HG03469 (cell line): ENCODE results near the gene RAB6B.
A peak's percentile ranks its signal among the peaks of the same experiment; 100 is the strongest.

ENCODE experiments used
- ATAC-seq: cut with Tn5 transposase; IDR thresholded peaks from one replicate; pipeline ENCODE4 v1.9.1; 2021; ENCODE audit warnings: mild to moderate bottlenecking, moderate library complexity, moderate number of reproducible peaks; ENCODE audit not compliant: unreplicated experiment

The RAB6B gene

DNA sequence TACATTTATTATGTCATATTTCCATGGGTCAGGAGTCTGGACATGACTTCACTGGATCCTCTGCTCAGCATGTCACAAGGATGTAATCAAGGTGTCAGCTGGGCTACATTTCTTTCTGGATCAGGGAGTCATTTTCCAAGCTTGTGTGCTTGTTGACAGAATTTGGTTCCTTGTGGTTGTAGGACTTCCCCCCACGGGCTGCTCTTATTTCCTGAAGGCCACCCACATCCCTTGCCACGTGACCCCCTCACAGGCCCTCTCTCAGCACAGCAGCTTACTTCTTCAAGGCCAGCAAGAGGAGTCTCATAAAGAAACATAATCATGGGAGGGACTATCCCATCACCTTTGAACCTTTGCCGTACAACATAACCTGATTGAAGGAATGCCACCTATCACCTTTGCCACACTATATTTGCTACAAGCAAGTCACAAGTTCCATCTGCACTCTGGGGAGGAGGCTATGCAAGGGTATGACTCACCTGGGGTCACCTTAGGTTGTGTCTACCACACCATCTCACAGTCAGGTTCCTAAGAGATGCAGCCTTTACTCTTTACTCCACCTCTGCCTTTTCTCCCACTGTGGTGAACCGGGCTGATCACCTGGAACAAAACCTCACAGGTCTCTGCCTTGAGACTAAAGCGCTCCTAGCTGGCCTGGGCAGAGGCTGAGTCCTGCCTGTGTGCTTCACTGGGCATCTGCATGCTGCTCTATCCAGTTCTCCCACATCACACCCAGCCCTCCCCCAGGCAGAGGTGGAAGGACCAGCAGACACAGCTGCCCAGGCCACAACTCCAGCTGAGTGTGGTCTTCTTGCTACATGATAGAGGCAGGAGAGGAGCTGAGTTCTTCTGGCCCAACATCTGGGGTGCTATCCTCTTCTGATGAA lies 13.5 kb downstream of the RAB6B start:
- ATAC-seq = no peak

DNA sequence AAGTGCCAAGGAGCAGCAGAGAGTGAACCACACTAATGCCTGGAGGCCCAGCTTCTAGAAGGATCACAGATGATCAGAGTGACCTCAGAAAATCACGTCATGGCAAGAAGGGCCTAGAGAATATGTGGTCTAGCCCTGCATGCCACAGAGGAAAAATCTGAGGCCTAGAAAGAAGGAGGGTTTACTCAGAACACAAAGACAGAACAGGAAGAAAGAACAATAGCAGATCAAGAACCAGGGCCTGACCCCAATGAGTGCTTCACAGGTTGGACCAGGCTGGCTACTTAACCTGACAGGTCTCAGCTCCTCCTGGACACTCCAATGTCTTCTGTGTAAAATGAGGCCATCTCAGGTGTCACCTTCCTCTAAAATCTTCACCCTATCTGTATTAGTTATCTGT lies 14.2 kb downstream of the RAB6B start:
- ATAC-seq = no peak

DNA sequence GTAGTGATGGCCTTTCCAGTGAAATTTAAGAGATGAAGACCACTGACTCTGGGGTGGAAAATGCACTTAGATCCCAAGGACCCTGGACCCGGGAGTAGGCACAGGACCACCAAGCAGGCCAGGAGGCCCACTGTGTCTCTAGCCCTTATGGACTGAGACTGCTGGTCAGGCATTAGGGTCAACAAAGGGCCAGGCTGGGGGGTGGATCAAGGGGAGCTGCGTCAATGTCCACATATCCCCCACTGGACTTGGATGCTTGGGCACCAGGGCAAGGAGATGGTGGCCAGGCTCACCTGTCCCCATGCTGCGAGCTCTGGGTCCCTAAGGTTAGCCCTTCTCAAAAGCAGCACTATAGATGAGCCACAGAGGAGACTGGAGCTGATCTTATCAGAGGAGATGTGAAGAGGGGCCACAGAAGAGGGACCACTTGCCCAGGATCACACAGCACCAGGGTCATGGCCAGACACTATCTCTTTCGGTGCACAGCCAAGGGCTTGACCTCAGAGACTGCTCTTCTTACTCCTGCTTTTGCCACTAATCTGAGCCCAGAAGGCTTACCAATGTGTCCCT lies 14.7 kb downstream of the RAB6B start:
- no peak for ATAC-seq

GRCh38 chr3:133880287-133880686 lies 15.4 kb downstream of the RAB6B start:
- ATAC-seq = peak; percentile 50

DNA sequence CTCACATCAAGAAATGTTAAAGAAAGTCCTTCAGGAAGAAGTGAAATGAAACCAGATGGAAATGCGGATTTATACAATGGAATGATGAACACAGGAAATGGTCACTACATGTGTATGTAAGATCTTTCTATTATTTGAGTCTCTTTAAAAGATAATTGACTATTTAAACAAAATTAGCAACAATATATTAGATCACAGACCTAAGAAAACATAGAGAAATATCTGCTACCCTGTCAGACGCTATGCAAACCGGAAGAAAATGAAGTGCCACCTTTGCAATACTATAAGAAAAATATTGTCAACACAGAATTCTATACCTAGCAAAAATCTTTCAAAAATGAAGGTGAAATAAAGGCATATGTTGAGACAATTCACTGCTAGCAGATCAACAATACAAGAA lies 17.2 kb downstream of the RAB6B start:
- no peak for ATAC-seq

DNA sequence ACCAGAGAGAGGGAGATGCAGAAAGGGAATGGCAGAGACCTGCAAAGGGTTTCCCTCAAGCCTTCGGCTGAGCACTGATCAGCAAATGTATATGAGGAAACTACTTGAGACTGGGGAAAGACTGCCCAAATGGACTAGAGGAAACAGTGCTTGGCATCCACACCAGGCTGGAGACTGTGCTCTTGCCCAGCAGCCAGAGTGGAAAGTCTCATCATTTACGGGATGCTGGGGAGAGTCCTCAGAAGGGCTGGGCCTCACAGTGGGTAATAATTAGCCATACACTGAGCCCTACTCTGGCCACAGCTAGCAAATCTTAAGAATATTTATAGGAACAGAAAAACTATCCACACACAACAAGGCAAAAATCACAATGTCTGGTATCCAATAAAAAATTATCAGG lies 18.5 kb downstream of the RAB6B start:
- ATAC-seq = no peak

- no peak for ATAC-seq
Observed at GRCh38 chr3:133874761-133875438, 20.8 kb downstream of the RAB6B start.

GRCh38 chr3:133874344-133874743 lies 21.3 kb downstream of the RAB6B start:
- ATAC-seq = no peak

DNA sequence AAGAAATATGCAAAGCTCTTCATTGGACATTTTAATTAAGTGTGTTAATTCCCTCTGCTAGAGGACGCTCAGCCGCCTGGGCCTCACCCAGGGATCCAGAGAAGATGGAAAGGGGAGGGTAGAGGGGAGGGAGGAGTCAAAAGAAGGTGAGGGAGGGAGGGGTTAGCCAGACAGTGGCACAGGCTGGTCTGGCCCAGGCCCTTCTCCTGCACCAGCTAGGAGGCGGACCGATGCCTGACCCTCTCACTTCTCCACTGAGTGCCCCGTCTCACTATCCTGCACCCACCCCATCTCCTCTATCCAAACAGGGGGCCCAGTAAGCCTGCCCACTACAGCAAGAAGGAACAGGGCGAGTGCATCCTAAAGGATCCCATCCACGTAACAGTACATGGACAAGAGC lies 22.9 kb downstream of the RAB6B start:
- no peak for ATAC-seq

DNA sequence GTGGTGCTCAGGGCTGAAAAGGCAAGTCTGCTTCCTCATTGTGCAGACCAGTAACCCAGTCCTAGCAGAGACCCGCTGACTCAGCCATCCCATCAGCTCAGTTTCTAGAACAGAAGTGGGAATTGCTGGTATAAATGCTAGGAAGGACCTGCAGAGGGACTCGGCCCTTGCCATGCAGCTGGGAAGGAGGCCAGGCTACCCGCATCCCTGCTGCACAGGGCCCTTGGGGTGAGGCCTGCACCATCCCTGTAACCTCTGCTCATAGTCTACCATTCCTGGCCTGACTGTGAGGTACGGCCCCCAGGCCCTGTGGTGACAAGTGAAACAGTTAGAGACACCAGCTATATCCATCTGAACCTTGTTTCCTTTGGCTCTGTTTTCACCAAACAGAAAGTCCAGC lies 23.5 kb downstream of the RAB6B start:
- ATAC-seq = no peak

GRCh38 chr3:133871368-133872090 lies 24.2 kb downstream of the RAB6B start:
- no peak for ATAC-seq

- no peak for ATAC-seq
Observed at GRCh38 chr3:133870822-133871221, 24.9 kb downstream of the RAB6B start.

GRCh38 chr3:133869586-133869985 lies 26.1 kb downstream of the RAB6B start:
- no peak for ATAC-seq

DNA sequence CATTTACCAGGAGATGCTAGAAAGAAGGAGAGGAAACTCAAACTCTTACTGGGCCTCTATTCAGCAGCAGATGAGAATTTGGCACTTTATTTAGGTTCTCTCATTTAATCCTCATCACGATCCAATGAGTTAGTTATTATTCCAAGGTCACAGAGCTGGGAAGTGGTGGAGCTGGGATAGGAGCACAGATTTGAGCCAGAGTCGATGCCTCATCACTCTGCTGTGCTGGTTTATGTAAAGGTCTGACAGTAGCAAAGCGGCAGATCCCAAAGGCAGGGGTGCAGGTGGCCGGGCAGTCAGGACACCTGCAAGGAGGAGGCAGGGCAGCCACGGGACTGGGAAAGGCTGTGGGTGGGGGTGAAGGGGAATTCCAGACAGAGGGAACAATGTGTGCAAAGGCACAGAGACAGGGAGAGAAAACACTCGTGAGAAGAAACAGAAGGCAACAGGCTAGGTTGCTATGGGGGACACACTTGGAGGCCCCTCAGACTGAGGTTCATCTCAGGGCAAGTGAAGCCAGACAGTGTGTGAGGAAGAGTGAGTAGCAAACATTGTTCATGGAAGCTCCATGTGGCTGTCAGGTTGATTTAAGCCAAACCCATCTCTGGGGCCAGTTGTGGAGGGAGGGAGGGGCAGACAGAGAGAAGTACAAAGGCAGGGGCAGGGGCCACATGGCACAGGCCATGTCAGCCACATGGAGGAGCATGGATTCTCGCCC lies 26.8 kb downstream of the RAB6B start:
- ATAC-seq = no peak

- no peak for ATAC-seq
Observed at GRCh38 chr3:133868186-133868585, 27.5 kb downstream of the RAB6B start.

GRCh38 chr3:133866141-133866540 lies 29.5 kb downstream of the RAB6B start:
- no peak for ATAC-seq

- ATAC-seq = no peak
Observed at GRCh38 chr3:133865136-133865855, 30.4 kb downstream of the RAB6B start.

GRCh38 chr3:133864616-133865015 lies 31.1 kb downstream of the RAB6B start:
- no peak for ATAC-seq

DNA sequence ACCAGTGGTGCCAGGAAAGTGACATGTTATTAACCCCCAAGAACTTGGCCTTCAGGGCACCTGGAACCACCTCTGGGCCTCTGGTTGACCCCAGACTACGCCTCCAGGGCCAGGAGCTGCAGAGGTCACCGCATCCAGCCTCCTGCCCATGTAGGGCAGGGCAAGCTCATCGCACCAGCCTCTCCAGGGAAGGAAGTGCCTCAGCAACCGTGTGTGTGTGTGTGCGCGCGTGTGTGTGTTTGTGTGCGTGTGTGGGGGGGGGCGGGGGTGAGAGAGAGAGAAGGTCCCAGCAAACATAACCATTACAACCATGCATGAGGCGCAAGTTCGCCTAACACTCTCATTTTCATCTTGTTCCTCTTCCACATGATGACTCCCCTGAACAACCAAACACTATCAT lies 31.8 kb downstream of the RAB6B start:
- no peak for ATAC-seq

DNA sequence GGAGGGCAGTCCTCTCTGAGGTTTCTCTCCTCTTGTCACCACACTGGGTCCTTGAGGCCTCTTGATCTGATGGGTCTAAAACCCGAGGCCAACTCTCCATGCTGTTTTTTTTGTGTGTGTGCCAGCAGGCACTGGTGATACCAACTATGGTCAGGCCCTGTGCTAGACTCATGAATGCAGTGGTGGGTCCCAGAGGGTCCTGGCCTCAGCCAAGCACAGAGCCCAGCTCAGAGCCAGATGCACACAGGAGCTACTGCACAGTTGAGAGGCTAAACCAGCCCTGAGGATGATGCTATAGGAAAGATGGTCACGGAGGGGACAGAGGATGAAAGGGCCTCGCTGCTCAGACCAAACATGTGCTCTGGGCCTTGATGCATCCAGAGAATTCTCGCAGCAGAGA lies 33.5 kb downstream of the RAB6B start:
- no peak for ATAC-seq
